Karpas-422 (cell line): ENCODE measurements around the gene ZMYM1. TPM values are rescaled to one million over a fixed set of nuclear protein-coding genes. Genes with fewer than 3 reads are reported as not detected.

Source experiments
- DNase-seq: peaks from one replicate; pipeline ENCODE4 v3.0.0-alpha.2; 2015
- H2AFZ ChIP-seq: fragments of 200-600 bp; sonication (generic); 2 replicates; pipeline ENCODE4 v1.6.1; 2014; ENCODE audit warnings: antibody characterized with exemption, low read length, mixed read lengths
- H3K27ac ChIP-seq: fragments of 200-600 bp; sonication (generic); 2 replicates; pipeline ENCODE4 v1.5.1; 2014; ENCODE audit warnings: mild to moderate bottlenecking, low read length, moderate library complexity
- H3K27me3 ChIP-seq: fragments of 200-600 bp; sonication (generic); 2 replicates; pipeline ENCODE4 v1.6.1; 2014; ENCODE audit warnings: low read length, mixed read lengths
- H3K36me3 ChIP-seq: fragments of 200-600 bp; sonication (generic); 2 replicates; pipeline ENCODE4 v1.6.1; 2014; ENCODE audit warnings: low read length, mixed read lengths; ENCODE audit not compliant: insufficient read depth
- H3K4me1 ChIP-seq: fragments of 200-600 bp; sonication (generic); 2 replicates; pipeline ENCODE4 v1.6.1; 2014; ENCODE audit warnings: mild to moderate bottlenecking, low read length, mixed read lengths
- H3K4me2 ChIP-seq: fragments of 200-600 bp; sonication (generic); 2 replicates; pipeline ENCODE4 v1.6.1; 2014; ENCODE audit warnings: low read length, low read depth, mild to moderate bottlenecking; ENCODE audit not compliant: poor library complexity, severe bottlenecking
- H3K4me3 ChIP-seq: fragments of 200-600 bp; sonication (generic); 2 replicates; pipeline ENCODE4 v1.5.1; 2014; ENCODE audit warnings: mild to moderate bottlenecking, antibody characterized with exemption, low read length, mixed read lengths
- H3K79me2 ChIP-seq: fragments of 200-600 bp; sonication (generic); 2 replicates; pipeline ENCODE4 v1.6.1; 2014; ENCODE audit warnings: mild to moderate bottlenecking, low read length, mixed read lengths
- H3K9ac ChIP-seq: fragments of 200-600 bp; sonication (generic); 2 replicates; pipeline ENCODE4 v1.6.0; 2014; ENCODE audit warnings: low read length
- H3K9me2 ChIP-seq: fragments of 200-600 bp; sonication (generic), shearing (Covaris generic); replicated peaks from 2 replicates; pipeline ENCODE4 v1.6.0; 2014; ENCODE audit warnings: mild to moderate bottlenecking, low read length, moderate library complexity; ENCODE audit not compliant: insufficient read depth
- H3K9me3 ChIP-seq: fragments of 300-700, 200-600 bp; sonication (generic); 2 replicates; pipeline ENCODE4 v1.6.1; 2014; ENCODE audit warnings: low read length, mixed read lengths
- H4K20me1 ChIP-seq: fragments of 200-600 bp; sonication (generic); 2 replicates; pipeline ENCODE4 v1.6.1; 2014; ENCODE audit warnings: mild to moderate bottlenecking, antibody characterized with exemption, low read length, low read depth; ENCODE audit not compliant: insufficient read depth
- total RNA-seq: library from RNA; depleted of rRNA; stranded (reverse); fragments of >200 nt; shearing (Covaris generic); gene quantifications from 2 replicates; pipeline ENCODE4 v1.2.3, GENCODE V29; 2014; ENCODE audit warnings: low replicate concordance; rRNA removed

ZMYM1 gene
- total RNA-seq, 1 experiment from 2014 or later: 40.8 TPM

DNA sequence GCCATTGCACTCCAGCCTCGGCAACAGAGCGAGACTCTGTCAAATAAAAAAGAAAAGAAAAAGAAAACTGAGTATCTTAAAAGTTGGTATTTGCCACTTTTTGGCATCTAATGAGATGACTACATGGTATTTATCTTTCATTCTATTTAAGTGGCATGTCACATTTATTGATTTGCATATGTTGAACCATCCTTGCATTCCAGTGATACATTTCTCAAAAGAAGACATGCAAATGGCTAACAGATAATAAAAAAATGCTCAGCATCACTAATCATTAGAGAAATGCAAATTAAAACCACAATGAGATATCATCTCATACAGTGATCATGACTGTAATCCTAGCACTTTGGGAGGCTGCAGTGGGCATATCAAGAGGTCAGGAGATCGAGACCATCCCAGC lies 85.7 kb downstream of the ZMYM1 start:
- Histone ChIP-seq H3K9me2 (no peaks in the 10 kb centered on the region), H3K9ac (no peak overlapping the region), H3K36me3 (no peaks in the 10 kb centered on the region), H4K20me1 (no peaks in the 10 kb centered on the region), H3K9me3 (no peaks in the 10 kb centered on the region), H2AFZ (no peak overlapping the region), H3K27me3 (no peaks in the 10 kb centered on the region), H3K4me3 (no peak overlapping the region), H3K27ac (no peak overlapping the region), H3K4me2 (no peak overlapping the region), H3K79me2 (no peaks in the 10 kb centered on the region), H3K4me1 (no peaks in the 10 kb centered on the region)
- peak; percentile 60 for DNase-seq

Other genes starting within 250 kb of the ZMYM1 start
- gene SMIM12, start 219.6 kb upstream of the ZMYM1 start, total RNA-seq: 25.3 and 33.0 TPM in 2 replicates
- gene DLGAP3, start 149.7 kb upstream of the ZMYM1 start, total RNA-seq: 4.1 and 9.5 TPM in 2 replicates
- 27.5 and 66.5 TPM in 2 replicates for gene TMEM35B, start 94.0 kb upstream of the ZMYM1 start, total RNA-seq
- 18.9 and 43.5 TPM in 2 replicates for gene ZMYM6, start 47.4 kb upstream of the ZMYM1 start, total RNA-seq
- 172 and 196 TPM in 2 replicates for gene SFPQ, start 113.8 kb downstream of the ZMYM1 start, total RNA-seq
- gene ZMYM4, start 189.3 kb downstream of the ZMYM1 start, total RNA-seq: 45.7 and 46.3 TPM in 2 replicates